Eye (tissue), 1 donor: ENCODE data around the gene GMPR.

Experiments
- DNase-seq: peaks from one replicate; pipeline ENCODE4 v3.0.0-alpha.2; 2015

Gene GMPR

DNA sequence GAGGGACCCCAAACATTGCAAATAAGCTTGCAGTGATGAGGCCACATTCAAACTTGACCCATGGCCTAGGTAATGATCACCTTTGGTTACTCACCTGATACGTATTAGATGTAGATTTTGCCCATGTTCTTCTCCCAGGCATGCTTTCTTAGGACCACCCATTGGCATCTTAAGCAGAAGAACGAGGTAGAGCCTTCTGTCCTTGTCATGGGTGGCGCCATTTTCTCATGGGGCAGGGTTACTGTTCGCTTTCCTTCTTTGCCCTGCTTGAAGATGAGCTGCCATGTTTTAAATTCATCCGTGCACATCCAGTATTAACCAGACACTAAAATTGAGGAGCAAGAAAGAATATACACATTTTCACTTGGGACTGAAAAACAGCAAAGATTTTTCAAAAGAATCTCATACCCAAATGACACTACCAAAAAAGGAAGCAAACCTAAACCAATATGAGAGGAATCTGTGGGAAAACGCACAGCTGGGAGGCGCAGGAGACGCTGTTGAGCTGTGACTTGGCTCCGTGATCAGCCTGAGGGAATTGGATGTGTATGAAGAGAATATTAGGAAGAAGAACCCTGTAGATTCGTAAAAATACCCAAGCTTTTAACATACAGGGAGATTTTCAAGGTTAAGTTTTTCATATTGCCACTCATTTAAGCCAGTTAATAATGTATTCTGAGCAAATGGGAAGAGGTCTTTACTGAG is 36.6 kb downstream of the GMPR start:
- no peak for DNase-seq

DNA sequence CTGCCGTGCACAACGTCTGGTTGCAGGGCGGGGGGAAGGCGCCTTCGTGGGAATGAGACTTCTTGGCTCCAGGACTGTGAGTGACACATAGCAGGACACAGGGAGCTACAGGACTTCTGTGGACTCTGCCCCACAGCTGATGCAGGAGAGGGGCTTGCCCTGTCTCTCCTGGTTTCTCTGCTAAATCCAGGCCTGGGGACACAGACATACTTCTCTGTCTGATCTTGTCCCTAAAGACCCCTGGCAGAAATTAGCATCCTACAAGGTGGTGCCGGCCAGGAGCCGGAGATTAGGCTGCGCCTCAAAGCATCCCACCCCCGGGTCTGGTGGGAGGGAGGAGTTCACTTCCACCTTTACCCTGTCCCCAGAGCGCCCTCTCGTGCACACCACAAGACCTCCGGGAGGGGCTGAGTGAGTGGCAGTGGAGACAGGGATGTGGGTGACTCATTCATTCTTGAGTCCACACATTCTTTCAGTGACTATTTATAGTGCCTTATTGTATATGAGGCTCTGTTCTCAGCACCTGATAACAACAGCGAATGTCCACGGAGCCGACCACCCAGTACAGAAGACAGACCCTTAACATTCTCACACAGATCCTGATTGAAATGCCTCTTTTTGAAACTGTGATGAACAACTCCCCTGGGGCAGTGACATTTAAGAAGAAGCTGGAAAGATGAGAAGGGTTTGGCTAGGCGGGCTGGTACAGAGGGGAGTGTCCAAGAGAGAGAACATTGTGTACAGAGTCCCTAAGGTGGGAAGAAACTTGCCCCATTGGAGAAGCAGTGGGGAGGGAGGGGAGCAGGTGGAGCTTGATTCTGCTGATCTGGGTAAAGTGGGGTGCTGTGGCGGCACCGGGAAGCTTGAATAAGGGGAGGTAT is 39.0 kb downstream of the GMPR start:
- DNase-seq, result peak; percentile 62

DNA sequence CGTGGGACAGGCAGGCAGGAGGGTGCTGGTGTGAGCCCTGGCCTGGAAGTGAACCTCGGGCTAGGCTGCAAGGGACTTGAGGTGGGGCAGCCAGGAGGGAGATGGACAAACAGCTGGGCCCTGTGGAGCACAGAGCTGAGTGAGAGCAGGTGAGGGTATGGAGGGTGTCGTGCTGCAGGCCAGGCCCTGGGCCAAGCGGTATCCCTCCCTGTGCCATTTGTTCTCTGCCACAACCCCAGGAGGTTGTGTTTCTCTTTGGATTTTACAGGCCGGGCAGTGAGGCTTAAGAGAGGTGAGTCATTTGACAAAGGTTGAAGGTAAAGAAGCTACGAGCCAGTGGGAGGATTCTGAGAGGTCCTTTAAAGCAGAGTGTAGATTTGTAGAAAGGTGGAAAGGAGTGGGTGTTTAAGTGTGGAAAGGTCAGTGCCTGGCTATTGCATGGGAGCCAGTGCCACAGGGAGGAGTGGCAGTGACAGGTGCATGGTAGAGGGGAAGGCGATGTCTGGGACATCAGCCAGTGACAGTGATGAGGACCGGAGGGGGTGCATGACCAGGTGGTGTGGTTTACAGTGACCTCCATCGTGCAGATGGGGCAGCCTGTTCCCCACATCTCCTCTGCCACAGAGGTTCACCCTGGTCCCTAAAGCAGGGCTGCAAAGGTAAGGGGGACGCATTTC is 39.8 kb downstream of the GMPR start:
- DNase-seq, result no peak

DNA sequence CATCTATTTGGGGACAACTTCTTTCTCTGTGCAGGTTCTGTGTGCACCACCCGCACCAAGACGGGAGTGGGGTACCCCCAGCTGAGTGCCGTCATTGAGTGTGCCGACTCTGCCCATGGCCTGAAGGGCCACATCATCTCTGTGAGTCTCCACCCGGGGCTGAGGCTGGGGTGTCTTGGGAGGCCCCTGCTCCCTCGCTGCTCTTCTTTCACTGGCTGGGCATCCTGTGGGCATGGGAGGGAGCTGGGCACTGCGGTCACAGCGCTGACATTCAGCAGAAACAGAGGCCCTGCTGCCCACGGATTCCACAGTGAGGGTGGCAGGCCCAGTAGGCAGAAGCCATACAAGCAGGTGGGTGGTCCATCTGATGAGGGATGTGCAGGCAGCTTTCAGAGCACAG is 40.4 kb downstream of the GMPR start:
- no peak for DNase-seq

DNA sequence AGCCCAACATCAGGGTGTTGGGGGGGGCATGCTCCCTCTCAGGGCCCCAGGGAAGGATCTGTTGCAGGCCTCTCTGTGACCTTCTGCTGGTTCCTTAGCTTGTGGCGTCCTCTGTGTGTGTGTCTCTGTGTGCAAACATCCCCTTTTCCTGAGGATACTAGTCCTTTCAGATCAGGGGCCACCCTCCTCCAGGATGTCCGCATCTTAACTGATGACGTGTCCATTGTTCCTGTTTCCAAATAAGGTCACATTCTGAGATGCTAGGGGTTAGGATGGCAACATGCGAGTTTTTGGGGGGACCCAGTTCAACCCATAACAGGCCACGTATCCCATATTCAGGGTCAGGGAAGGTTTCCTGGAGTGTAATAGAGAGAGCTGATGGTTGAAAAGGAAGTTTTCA is 40.9 kb downstream of the GMPR start:
- DNase-seq, result no peak

DNA sequence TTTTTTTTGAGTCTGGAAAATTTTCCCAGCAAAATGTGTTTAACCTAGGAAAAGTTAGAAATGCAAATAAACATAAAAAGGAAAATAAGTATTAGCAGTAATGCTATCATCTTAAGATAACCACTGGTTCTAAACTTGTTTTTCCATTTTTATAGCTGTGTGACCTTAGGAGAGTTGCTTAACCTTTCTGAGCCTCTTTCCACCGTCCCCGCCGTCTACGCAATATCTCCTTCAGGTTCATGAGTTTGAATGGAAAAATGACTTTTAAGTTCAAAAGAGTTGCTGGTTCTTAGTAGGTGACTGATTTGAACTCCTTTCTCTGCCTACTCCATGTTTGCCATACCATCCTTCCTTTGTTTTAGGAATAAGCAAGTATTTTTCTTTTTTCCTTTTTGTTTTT is 44.0 kb downstream of the GMPR start:
- no peak for DNase-seq

DNA sequence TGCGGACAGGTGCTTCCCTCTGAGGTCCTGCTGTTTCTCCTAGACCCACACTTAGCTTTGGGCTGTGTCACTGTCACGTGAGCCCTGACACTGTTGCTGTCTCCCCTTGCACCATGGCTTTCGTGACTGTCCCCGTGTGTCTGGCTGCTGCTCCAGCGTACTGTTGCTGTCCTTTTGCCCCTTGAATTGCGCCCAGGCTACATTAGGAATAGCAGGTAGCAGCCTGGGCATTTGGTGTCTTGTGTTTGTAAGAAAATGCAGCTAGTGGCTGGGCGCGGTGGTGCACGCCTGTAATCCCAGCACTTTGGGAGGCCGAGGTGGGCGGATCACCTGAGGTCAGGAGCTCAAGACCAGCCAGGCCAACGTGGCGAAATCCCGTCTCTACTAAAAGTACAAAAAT is 46.1 kb downstream of the GMPR start:
- DNase-seq, result no peak

DNA sequence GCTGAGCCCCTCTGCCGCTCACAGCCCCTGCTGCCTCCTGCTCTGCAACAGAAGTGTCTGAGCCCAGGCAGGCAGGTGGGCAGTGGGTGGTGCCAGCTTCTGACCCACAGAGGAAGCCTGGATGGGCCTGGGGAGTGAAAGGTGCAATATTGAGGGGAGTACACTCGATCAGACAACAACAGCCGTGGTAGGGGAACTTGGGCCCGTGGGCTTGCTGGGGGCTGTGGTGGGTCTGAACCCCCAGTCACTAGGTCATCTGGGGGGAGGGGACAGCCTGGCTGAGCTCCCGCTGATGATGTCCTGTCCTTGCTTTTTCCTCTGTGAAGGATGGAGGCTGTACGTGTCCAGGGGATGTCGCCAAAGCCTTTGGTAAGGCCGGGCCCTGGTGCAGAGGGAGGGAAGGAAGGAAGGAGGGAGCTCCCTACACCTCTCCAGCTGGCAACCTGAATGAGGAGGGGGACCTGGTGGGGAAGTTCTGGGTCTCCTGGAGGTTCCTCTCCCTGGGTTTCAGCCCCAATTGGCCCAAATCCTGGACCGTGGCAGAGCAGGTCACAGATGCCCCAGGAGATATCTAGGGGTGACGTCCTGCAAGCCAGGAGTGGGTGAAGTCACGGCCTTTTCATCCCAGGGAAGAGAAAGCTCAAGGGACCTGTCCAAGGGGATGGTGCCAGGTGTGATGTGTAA is 47.2 kb downstream of the GMPR start:
- no peak for DNase-seq

DNA sequence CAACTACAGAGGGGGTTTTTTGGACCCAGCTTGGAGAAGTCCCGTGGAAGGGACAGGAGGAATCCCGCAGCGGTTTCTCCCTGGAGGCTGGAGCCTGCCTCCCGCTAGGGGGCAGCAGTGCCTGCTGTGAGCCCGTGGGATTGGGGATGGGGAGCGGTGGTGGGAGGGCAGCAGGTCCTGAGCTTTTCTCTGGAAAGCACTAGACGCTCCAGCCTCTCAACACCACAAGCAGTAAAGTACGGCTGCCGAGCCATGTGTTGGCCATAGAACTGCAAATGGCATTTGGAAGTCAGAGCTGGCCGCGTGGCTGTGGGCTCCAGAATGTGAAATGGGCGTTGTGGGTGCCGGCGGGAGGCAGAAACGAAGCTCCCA is 47.8 kb downstream of the GMPR start:
- DNase-seq, result peak; percentile 74

DNA sequence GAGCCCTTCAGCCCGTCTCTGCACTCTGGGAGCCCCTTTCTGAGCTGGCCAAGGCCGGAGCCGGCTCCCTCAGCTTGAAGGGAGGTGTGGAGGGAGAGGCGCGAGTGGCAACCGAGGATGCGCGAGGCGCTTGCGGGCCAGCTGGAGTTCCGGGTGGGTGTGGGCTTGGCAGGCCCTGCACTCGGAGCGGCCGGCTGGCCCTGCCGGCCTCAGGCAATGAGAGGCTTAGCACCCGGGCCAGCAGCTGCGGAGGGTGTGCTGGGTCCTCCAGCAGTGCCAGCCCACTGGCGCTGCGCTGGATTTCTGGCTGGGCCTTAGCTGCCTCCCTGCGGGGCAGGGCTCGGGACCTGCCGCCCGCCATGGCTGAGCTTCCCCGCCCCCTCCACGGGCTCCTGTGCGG is 49.8 kb downstream of the GMPR start:
- no peak for DNase-seq

DNA sequence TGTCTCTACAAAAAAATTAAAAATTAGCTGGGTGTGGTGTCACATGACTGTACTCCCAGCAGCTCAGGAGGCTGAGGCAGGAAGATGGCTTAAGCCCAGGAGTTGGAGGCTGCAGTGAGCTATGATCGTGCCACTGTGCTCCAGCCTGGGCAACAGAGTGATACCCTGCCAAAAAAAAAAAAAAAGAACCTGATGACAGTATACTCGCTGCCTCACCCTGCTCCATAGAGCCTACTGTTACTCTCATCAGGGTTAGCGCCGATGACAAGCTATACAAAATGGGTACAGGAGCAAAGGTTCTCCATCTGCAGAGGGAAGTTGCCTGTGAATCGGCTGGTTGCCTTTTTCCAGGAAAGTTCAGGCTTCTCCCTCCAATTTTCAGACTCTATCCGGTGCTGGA is 53.4 kb downstream of the GMPR start:
- DNase-seq, result no peak

DNA sequence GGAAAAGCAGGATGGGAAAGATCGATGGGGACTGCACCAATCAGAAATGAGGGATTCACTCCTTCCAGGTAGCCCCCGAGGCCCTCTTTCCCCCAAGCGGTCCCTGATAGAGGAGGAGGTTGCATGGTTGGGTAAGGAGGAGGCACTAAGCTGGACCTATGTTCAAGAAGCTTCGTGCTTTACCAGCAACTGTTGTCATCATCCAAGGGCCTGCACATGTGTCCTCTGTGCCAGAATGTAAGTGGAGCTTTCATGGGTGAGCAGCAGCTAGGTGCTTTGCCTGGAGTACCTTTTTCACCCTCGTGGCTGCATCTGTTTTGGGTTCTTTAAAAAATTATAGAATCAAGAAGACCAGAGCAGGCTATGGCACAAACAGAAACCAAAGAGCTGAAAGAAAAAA is 54.0 kb downstream of the GMPR start:
- no peak for DNase-seq

DNA sequence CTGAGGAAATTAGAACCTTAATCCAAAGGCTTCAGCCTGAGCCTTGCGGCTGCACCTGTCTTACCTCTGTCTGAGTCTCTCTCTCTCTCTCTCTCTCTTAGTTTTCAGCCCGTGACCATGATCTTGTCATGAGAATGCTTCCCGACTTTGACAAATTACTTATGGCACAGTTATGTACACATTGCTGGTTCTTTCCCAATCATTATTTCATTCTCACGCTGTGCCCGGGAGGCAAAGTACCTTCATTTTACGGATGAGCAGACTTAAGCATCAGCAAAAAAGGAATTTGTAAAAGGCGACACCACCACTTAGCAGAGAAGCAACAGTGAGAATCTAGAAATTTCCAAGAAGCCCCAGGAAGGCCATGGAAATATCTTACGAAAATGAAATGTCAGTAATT is 54.6 kb downstream of the GMPR start:
- peak; percentile 91 for DNase-seq

DNA sequence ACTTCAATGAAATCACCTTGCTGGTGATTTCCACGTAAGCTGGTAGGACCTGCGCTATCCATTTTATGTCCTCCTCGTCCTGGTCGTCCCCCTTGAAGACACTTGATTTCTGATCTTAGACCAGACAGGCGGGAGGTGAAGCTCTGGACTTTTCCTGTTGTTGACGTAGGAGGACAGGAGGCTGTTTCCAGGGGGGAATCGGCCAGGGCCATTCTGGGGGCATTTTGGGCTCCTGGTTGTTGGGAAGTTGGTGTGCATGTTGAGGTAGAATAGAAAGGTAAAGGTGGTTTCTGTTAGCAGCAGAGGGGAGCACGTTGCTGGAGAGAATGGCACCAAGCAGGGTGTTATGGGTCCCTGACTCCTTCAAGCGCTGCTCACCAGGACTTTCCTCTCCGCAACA is 56.0 kb downstream of the GMPR start:
- DNase-seq, result no peak

DNA sequence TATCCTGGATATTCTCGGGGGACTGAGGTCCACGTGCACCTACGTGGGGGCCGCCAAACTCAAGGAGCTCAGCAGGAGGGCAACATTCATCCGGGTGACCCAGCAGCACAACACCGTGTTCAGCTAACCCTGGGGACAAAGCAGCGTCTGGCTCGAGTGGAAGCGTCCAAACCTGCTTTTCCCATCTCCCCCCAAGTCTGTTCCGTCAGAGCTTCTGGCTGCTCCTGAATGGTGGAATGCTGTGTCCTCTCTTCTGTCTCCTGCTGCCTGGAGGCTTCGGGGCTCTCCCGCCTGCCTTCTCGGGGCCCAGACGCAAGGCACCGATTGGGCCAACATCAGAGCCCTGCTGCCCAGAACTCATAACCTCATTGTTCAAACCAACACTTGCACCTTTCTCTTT is 56.7 kb downstream of the GMPR start:
- DNase-seq, result no peak

DNA sequence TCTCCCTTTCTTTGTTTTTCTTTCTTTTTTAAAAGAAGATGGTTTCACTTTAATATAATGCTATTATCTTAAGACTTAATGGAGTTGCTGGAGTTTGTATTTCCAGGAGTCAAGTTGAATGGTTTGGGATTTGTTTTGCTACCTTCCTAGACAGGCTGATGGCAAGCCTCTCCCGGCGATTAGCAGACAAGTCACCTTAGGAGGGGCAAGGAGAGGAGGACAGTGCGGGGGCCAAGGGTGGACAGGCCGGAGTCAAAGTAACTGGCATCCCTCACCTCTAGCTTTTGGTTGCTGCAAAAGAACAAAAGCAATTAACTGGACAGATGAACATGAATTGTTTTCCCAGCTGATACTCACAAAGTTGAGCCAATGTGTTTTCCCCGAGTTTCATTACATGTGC is 57.1 kb downstream of the GMPR start:
- DNase-seq, result no peak

DNA sequence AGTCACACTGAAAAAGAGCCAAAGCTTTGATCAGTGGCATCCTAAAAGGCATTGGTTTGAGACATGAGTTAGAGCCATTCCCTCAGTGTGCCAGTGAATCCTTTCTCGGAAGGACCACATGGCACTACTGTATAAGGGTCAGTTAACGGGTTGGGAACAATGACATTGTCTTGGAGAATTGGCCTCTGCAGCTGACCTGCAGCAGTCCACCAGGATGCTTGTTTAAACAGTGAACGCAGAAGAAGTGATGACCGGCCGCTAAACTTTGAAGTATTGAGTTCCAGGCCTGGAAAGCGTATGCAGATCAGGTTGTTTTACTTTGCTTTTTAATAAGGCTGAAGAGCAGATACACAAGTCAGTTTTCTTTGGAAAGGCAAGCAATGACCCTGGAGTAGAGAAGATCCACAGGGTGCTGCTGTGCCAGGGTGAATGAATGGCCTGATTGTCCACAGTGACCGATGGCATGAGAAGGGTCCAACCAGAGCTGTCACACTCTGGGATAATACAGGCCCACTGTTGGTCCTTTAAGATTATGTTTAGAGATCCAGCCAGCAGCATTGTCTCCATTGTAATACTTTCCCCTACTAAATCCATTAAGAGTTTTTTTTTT is 57.8 kb downstream of the GMPR start:
- DNase-seq, result no peak

DNA sequence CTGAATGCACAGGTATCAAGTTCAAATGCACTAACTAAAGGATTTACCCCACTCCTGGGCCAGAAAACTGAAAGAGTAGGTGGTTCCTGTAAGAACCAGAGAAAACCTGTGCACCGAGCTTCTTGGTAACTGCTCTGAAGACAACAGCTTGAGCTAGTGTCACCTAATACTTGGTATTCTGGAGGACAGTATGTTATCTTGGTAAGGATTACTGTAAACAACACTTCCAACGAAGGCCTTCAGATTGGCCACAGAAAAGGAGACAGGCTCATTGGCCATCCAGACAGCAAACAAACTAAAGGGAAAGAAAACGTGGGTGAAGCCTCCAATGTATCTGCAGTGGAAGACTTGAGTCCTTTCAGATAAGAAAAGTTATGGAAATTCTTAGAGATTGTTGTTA is 61.5 kb downstream of the GMPR start:
- DNase-seq, result no peak

DNA sequence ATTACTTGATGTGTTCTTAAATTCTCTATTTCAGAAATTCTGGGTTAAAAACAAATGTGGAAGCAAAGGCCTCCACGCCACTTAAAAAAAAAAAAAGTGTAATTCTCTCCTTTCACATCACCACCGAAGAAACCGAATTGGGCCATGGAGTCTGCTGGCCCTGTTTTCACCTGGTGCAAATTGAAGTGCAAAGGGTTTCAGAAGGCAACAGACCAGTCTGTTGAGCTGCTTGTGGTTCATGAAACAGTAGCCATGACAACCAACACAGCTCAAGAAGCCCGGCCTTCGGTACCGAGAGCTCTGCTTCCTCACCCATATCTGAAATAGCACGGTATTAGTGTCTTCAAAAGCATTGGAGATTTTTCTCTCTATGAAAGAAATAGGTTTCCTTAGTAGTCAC is 63.1 kb downstream of the GMPR start:
- peak; percentile 40 for DNase-seq

DNA sequence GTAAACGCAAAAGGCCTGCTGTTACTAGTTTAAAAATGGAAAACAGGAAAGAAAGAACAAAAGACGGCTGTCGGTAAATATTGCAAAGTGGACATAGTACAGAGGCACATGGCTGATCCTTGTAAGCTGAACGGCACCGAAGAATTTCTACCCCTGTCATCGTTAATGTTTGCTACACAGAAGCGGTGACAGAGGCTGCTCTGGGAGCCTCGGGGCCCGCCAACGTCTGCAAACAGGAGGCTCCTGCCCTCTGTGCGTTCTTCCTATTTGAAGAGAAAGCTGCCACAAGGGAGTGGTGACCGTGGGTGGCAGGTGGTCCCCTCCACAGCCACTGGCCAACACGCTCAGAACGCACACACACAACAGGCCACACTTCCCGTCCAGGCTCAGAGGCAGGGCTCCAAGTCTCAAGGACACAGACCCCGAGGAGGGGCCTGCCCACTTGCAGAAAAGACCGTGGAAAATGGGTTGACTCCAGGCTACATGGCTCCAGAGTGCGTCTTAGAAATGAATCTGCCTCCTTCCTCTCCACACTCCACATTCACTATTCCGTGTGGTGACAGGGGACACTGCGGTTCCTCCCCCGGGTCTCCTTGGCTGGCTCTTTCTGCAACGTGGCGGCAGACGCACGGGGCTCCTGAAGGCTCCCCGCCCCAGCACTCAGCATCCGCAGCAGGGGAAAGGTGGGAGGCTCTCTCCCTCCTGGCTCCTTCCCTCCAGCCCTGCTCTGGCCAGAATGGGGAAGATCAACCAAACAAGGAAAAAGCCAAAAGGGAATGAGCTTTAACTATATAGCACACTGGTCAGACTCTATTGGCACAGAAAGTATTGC is 64.5 kb downstream of the GMPR start:
- DNase-seq, result no peak

DNA sequence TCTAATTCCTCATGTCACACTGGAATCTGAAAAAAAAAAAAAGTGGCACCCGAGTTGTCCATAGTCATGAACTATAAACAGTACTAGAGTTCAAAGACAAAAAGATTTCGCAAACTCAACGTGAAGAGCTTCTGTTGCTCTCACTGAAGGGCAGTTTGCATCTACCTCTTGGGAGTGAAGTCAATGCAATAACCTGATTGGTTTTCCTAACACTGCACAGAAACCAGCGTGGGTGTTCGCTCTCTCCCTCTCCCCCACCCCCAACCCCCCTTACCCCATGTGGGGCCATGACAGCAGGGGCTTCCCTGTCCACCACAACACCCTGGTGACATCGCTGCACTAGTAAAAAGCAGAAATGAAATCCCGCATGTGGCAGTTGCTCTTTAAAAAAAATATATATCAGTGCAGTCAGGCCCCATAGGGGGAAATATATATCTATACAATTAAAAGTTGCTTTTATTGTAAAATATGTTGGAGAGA is 66.9 kb downstream of the GMPR start:
- no peak for DNase-seq

DNA sequence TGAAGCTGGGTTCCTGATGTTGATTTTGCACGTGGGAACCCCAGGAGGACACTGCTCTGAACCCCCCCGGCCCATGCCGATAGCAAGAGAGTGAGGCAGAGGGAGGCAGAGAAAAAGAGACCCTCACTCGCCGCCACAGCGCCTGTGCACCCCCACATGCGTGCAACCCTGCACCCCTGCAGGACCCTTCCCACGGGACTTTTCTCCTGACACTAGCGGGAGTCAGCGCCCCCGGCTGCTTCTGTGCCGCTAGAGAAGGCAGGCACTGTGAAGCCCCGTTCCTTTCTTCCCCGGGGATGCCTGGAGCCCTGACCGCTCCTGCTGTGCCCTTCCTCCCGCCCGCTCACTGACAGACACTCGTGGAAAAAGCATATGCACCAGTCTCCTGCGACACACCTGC is 67.4 kb downstream of the GMPR start:
- no peak for DNase-seq
